ENCODE results near the gene DZANK1. TPM values are rescaled to one million over a fixed set of nuclear protein-coding genes. Genes with fewer than 3 reads are reported as not detected.
"Not testable (repeated sequence)": the region's sequence is repeated elsewhere in the genome, so short reads cannot be mapped to it uniquely, and the experiment has no call there.

The DZANK1 gene
- total RNA-seq, 1 experiment from 2014 or later: 1.7 TPM

GRCh38 chr20:18504479-18505060, 37.7 kb upstream of the DZANK1 start:
- Histone ChIP-seq H3K27me3 (ENCODE audit: insufficient read depth, low read length) (no peaks in the 10 kb centered on the region), H3K79me2 (ENCODE audit: insufficient read depth, low read length) (peaks cover 19% of the 10 kb centered on the region), H3K4me2 (ENCODE audit: low read length) (no peak overlapping the region), H3K4me1 (ENCODE audit: control insufficient read depth in 1 of 2, insufficient read depth in 2 of 2, low read length in 2 of 2) (peaks cover 5 to 17% of the 10 kb centered on the region in 2 experiments; a peak in 3 of 4 replicates), H3K27ac (ENCODE audit: low read depth, low read length) (no peak overlapping the region), H3K9me3 (ENCODE audit: control insufficient read depth in 1 of 2, insufficient read depth in 1 of 2, low read depth in 1 of 2, low read length in 2 of 2) (no peaks in the 10 kb centered on the region), H4K20me1 (ENCODE audit: insufficient read depth) (no peaks in the 10 kb centered on the region), H3K4me3 (replicated peaks in 1 of 2; ENCODE audit: low read depth in 1 of 2, low read length in 2 of 2) (no peak overlapping the region), H3K36me3 (ENCODE audit: control insufficient read depth in 1 of 2, insufficient read depth in 2 of 2, low read length in 2 of 2) (no peaks in the 10 kb centered on the region), H3K9ac (ENCODE audit: low read length) (no peak overlapping the region), H3K9me2 (ENCODE audit: insufficient read depth) (no peaks in the 10 kb centered on the region), H2AFZ (ENCODE audit: low read depth, low read length, poor library complexity, severe bottlenecking) (no peak overlapping the region)
- ATAC-seq (no peak), DNase-seq (ENCODE audit: low read depth, low spot score) (no peak)
- TF ChIP-seq EGR1 (IDR thresholded peaks at IDR 0.05; ENCODE audit: low read depth) (no peak), POLR2AphosphoS5 (IDR thresholded peaks at IDR 0.05; ENCODE audit: low read depth, low read length) (no peak), TCF7L2 (IDR thresholded peaks at IDR 0.05; ENCODE audit: borderline replicate concordance, extremely low read depth, insufficient read depth, insufficient read length) (no peak), ELF1 (IDR thresholded peaks at IDR 0.05; ENCODE audit: borderline replicate concordance, low read depth) (no peak), REST (IDR thresholded peaks at IDR 0.05; ENCODE audit: low read depth) (no peak), CTCF (IDR thresholded peaks at IDR 0.05 in 2 of 3, conservative IDR thresholded peaks at IDR 0.05 in 1 of 3; ENCODE audit: borderline replicate concordance in 1 of 3, insufficient read depth in 1 of 3, low read depth in 2 of 3, low read length in 2 of 3) (no peak), SIN3A (IDR thresholded peaks at IDR 0.05; ENCODE audit: low read depth) (no peak), MAX (IDR thresholded peaks at IDR 0.05) (no peak), ZNF274 (IDR thresholded peaks at IDR 0.05; ENCODE audit: low read depth, low read length) (no peak), EZH2 (IDR thresholded peaks at IDR 0.05) (no peak), SP1 (IDR thresholded peaks at IDR 0.05; ENCODE audit: low read depth) (no peak), RAD21 (IDR thresholded peaks at IDR 0.05; ENCODE audit: low read depth) (no peak), ATF3 (IDR thresholded peaks at IDR 0.05) (no peak)
- ChIA-PET RAD21 (ENCODE audit: low non-redundant PET in 1 of 2, low total read pairs in 2 of 2, uncharacterized antibody in 2 of 2, unreplicated experiment in 2 of 2) (no interaction called here), CTCF (no interaction called here), POLR2A (no interaction called here)
- BruUV-seq (replicated peaks): no TSS peak
- intact Hi-C loops (cut with micrococcal nuclease): loop anchor here (5.0 kb wide), 2 partner anchors 63 to 83 kb away; partner anchors contain the start of genes DTD1 and SMIM26

GRCh38 chr20:18501672-18502071, 34.8 kb upstream of the DZANK1 start:
- H3K4me3 ChIP-seq (replicated peaks in 1 of 2; ENCODE audit: low read depth in 1 of 2, low read length in 2 of 2); H3K9me3 ChIP-seq (ENCODE audit: control insufficient read depth in 1 of 2, insufficient read depth in 1 of 2, low read depth in 1 of 2, low read length in 2 of 2); H3K9me2 ChIP-seq (ENCODE audit: insufficient read depth); ATAC-seq; H3K27ac ChIP-seq (ENCODE audit: low read depth, low read length); intact Hi-C loops (cut with micrococcal nuclease); H2AFZ ChIP-seq (ENCODE audit: low read depth, low read length, poor library complexity, severe bottlenecking); H3K36me3 ChIP-seq (ENCODE audit: control insufficient read depth in 1 of 2, insufficient read depth in 2 of 2, low read length in 2 of 2); POLR2A ChIA-PET; H3K27me3 ChIP-seq (ENCODE audit: insufficient read depth, low read length); H3K9ac ChIP-seq (ENCODE audit: low read length); H3K79me2 ChIP-seq (ENCODE audit: insufficient read depth, low read length); DNase-seq (ENCODE audit: low read depth, low spot score); H3K4me2 ChIP-seq (ENCODE audit: low read length); CTCF ChIA-PET; RAD21 ChIA-PET (ENCODE audit: low non-redundant PET in 1 of 2, low total read pairs in 2 of 2, uncharacterized antibody in 2 of 2, unreplicated experiment in 2 of 2); H4K20me1 ChIP-seq (ENCODE audit: insufficient read depth); BruUV-seq (replicated peaks); H3K4me1 ChIP-seq (ENCODE audit: control insufficient read depth in 1 of 2, insufficient read depth in 2 of 2, low read length in 2 of 2): not testable (repeated sequence)

All from HCT116 (cell line).